Stimulated activated CD8-positive, alpha-beta memory T cell treated with anti-CD3 and anti-CD28 coated beads, Interleukin-2, amount 100 ng/mL, for 1 hour (primary cell): Measurements from ENCODE around the gene MYMX.

ENCODE experiments used
- DNase-seq, 2 donors: peaks; one replicate each; pipeline ENCODE4 v3.0.0-alpha.2; 2020; ENCODE audit warnings: low read depth in 2 of 2

Gene MYMX

DNA sequence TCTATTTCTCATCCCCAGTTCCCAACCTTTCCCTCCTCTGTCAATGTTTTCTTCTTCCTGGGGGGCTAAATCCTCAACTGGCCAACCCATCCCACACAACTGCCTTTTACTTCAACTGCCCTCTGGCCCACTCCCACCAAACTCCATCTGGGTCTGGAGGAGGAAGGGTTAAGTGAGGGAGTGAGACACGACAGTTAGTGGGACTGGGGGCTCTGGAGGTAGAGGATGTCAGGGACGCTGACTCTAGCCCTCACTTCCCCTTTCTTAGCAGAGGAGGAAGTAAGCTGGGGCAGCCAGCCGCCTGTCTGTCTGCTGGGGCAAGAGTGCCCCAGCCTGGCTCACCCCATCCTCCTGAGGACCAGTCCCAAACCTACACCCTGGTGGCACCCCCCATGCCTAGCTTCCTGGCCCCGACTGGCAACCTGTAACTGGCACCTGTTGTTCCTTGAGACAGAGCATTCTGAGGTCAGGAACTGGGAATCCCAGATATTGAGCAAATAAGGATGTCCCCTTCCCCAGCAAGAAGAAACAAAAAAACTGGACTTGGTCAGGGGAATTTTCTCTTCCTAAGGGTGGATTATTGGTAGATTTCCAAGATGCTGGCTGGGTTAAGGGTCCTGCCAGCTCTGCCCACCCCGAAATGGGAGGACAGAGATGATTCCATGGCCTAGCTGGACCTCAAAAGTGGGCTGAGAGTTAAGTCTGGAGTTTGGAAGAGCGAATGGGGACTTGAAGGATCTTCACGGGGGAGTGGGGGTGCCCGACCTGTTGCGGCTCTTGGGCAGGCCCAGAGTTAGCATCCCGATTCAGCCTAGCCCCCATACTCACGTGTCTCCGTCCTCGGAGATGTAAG lies 47.7 kb downstream of the MYMX start:
- no peak for DNase-seq

DNA sequence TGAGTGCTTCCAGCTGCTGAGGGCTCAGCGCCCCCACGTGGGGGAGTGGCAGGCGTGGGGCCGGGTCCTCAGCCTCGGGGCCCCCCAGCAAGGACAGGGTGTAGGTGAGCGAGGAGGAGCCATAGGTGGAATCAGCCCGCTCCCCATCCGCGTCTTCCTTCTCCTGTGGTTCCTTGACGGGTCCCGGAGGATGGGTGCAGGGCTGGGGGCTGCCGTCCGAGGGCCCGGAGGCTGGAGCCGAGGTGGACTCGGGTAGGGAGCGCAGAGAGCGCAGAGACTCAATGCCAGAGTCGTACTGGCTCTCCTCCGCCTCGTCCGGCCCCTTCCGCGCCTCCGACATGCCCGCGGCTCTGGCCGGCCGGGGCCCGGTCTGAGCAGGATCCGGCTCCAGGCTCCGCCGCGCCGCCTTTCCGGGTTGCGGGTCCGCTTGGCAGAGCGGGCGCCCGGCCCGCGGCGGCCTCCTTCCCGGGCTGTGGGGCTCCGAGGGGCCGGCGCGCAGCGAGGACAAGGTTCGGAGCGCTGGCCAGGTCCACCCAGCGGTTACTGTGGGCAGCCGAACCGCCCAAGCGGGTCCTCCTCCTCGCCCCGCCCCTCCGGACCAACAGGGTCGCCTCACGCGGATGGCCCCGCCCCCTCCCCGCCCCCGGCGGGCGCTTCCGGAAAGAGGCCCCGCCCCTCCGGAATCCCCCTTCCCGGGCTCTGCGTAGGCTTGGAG lies 48.4 kb downstream of the MYMX start, which contains the start of gene NFKBIE:
Gene NFKBIE (minus strand): TSS at position 545 of the 715 bp plus-strand sequence. CDS start 205 bp downstream, at position 340.
- DNase-seq: peak; percentile 92 to 95

DNA sequence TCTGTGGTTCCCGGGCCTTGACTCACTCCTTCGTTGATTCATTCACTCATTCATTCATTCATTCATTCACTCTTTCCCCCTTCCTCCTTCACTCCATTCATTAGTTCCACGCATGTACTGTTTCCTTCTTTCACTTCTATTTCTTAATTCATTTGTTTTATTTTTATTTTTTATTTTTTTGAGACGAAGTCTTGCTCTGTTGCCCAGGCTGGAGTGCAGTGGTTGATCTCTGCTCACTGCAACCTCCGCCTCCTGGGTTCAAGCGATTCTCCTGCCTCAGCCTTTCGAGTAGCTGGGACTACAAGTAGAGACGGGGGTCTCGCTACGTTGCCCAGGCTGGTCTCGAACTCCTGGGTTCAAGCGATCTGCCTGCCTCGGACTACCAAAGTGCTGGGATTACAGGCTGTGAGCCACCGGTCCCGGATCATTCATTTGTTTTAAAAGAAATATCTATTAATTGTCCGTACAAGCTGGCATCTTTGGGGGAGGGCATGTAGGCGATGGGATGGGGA lies 49.1 kb downstream of the MYMX start:
- DNase-seq: no peak

DNA sequence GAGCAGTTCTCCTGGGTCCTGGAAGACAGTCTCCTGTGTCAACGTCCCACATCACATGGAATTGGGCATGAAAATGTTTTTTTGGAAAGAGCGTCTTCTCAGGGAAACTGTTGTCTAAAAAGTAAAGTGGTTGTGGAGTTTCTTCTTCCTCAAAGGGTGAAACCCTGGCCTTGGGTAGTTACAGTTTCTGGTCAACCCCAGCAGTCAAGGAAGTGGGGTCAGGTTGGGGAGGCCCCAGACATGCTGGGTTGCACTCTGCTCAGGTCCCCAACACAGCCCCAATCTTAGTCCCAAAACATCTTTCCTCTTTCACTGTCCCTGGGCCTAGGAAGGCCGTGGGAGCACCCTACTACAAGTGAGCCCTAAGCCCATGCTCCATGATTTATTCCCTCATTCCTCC lies 49.6 kb downstream of the MYMX start:
- no peak for DNase-seq

DNA sequence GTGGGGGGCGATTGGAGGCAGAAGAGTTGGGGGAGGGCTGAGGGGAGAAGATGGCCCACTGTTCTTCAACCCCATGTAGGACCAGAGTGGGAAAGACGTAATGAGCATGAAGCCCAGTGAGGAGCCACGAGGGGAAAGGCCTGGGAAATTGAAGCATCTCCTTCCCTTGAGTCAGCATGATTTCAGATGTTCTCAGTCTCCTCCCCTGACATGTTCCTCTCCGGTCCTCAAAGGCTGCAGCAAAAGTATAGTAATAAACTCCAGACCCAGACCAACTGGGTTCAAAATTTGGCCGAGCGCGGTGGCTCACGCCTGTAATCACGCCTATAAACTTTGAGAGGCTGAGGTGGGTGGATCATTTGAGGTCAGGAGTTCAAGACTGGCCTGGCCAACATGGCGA lies 50.5 kb downstream of the MYMX start:
- DNase-seq: no peak
